GM12865 (cell line): ENCODE data around the gene ADGRE3.

Experiments used
- DNase-seq: peaks from one replicate; pipeline ENCODE4 v3.0.0; 2010; ENCODE audit warnings: low read depth
- H3K4me3 ChIP-seq: 2 replicates; pipeline ENCODE4 v1.5.1; 2011; ENCODE audit warnings: mild to moderate bottlenecking, low read depth, low read length, control low read depth
- TF ChIP-seq, protein P1 (sequence below): IDR thresholded peaks from 2 replicates; pipeline ENCODE4 v1.5.1; 2011; ENCODE audit warnings: low read length, control low read depth, low read depth, inconsistent platforms; ENCODE audit not compliant: insufficient read depth; ENCODE audit errors: missing control alignments

Gene ADGRE3

DNA sequence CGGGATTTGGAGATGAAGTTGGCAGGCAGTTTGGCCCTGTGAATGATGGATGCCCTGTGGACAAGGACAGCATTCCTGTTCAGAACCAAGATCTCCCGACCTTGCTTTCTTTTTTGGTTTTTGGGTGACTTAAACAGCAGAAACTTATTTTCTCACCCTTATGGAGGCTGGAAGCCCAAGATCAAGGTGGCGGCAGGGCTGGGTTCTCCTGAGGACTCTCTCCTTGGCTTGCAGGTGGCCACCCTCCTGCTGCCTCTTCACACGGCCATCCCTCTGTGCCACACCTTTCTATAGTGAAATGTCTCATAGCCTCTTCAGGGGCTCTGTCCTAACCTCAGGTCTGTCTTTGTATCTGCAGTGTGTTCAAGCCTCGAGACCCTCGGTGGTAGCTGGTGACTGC, 29.2 kb upstream of the ADGRE3 start:
- no peak for DNase-seq
- TF ChIP-seq, protein P1, sequence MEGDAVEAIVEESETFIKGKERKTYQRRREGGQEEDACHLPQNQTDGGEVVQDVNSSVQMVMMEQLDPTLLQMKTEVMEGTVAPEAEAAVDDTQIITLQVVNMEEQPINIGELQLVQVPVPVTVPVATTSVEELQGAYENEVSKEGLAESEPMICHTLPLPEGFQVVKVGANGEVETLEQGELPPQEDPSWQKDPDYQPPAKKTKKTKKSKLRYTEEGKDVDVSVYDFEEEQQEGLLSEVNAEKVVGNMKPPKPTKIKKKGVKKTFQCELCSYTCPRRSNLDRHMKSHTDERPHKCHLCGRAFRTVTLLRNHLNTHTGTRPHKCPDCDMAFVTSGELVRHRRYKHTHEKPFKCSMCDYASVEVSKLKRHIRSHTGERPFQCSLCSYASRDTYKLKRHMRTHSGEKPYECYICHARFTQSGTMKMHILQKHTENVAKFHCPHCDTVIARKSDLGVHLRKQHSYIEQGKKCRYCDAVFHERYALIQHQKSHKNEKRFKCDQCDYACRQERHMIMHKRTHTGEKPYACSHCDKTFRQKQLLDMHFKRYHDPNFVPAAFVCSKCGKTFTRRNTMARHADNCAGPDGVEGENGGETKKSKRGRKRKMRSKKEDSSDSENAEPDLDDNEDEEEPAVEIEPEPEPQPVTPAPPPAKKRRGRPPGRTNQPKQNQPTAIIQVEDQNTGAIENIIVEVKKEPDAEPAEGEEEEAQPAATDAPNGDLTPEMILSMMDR: no peak
- no peak overlapping the region for H3K4me3 ChIP-seq

DNA sequence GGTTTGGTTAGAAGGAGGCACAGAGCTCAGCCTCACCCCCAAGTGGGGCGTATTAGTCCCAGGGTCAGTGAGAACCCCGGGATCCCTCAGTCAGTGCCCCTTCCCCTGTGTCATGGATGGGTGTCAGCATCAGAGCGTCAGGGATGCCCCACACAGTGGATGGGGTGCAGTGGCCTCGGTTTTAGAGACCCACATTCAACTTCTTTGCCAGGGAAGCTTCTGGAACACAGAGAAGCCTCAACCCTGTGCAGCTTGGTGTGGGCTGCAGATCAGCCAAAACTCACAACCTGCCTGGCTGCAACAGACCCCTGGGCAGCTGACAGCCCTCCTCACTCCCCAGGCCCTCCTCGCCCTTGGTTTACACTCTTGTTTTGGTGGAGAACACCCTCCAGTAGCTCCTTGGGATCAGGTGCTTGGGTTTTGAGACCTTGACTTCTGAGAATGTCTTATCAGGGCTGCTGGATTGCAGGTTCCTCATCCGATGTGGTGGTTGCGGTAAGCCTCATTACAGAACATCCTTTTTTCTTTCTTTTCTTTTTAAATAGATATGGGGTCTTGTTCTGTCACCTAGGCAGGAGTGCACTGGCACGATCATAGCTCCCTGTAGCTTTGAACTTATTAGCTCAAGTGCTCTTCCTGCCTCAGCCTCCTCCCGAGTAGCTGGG, 26.2 kb upstream of the ADGRE3 start:
- no peak overlapping the region for H3K4me3 ChIP-seq
- TF ChIP-seq, protein P1: no peak
- DNase-seq: no peak

DNA sequence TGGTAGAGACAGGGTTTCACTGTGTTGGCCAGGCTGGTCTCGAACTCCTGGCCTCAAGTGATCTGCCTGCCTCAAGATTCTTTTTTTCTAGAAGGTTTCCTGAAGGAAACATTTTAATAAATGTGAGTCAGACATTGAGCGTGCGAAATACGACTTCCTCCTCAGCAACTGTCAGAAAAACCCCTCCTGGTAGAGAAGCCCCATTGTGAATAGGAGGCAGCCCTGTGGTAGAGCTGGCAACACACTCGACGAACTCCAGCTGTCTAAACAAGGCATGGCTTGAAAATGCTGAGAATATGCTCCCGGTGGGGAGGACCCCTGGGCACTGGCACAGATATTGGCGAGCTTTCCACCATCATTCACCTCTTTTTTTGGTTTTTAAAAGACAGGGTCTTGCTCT, 25.0 kb upstream of the ADGRE3 start:
- TF ChIP-seq, protein P1: no peak
- H3K4me3 ChIP-seq: no peak overlapping the region
- DNase-seq: no peak

DNA sequence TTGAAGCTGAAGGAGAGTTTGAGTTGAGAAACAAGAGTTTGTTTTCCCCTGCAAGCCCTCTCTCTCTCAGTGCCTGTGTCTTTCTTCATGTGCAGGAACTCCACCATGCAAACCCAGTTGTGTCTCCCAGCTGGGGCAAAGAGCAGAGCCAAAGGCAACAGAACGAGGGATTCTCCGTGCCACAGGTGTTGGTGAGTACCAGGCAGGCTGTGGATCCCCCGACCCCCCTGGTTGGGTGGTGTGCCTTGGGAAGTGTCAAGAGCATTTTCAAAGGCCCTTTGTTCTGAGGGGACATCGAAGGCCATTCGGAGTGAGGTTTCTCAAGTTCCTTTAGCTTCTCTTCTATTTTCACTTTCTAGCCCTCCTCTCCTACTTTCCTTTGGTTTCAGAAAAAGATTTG, 20.8 kb upstream of the ADGRE3 start:
- no peak for DNase-seq
- TF ChIP-seq, protein P1: no peak
- H3K4me3 ChIP-seq: no peak overlapping the region

DNA sequence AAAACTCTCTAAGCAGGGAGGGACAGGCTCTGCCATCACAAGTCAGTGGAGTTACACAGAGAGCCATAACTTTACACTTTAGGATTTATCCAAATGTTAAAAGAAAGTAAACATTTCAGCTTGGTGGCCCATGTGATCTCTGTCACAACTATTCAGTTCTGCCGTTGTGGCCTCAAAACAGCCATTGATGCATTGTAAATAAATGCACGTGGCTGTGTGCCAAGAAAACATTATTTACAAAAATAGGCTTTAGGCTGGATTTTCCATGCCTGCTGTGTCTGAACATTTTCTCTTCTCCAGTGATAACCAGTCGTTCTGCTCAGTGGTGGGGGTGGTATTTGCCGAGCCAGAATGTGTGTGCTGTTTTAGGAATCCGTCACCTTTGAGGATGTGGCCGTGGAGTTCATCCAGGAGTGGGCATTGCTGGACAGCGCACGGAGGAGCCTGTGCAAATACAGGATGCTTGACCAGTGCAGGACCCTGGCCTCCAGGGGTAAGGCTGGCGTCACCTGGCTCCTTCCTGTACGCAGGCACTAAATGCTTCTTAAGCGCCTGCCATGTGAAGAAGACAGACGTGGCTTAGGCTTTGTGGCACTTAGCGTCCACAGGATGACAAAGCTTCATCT, 20.1 kb upstream of the ADGRE3 start:
- TF ChIP-seq, protein P1: no peak
- no peak for DNase-seq
- H3K4me3 ChIP-seq: no peak overlapping the region

DNA sequence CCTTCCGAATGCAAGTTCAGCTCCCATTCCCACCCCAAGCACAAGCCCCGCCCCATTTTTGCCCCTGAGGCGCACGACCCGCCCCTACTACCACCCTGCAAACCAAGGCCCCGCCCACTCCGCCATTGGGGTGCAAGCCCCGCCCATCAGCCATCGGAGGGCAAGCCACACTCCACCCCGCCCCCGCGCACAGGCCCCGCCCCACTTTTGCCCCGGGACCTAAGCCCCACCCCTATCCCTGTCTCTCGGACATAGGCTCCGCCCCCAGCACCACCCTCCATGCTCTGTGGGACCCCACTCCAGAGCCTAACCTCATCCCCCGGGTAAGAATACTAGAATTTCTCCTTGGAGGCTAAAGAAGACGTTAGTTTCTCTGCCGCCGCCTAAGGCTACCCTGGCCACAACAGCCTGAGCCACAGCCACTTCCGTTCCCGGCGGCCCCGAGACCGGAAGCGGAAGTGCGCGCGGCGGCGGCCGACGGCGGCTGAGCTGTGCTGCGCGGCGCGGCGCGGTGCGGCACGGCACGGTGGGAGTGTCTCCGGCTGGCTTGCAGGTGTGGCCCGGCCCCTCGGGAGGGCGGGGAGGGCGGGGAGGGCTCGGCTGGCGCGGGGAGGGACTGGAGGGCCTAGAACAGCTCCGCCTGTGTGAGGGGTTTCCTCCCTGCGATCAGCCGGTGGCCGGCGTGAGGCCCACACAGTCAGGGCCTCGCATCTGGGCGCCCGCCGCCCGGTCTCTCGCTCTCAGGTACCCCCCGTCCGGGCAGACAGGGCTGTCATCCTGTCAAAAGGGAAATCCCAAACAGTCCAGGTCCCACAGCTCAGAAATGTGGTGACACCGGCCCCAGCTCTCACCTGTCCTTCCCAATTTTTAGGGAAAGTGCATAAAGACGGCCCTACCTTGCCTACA, 15.2 kb upstream of the ADGRE3 start, which contains the start of gene ZNF333:
TSS of gene ZNF333 (plus strand) at position 451 of the 906 bp plus-strand sequence. CDS start 3,444 bp downstream, outside the sequence.
- DNase-seq: peak; percentile 97
- TF ChIP-seq, protein P1: no peak

More for the DNA sequence above, 15.2 kb upstream of the ADGRE3 start, which contains the start of gene ZNF333:
- peak within 1 kb of the TSS; percentile 87 for H3K4me3 ChIP-seq
